Psoas muscle (tissue), 8 donors: Measurements from ENCODE around the gene DUSP7. TPM values are rescaled to one million over a fixed set of nuclear protein-coding genes. Genes with fewer than 3 reads are reported as not detected.
A peak's percentile ranks its signal among the peaks of the same experiment; 100 is the strongest.

Source experiments
- ATAC-seq, 4 donors: fragments of 200-7000 bp; cut with Tn5 transposase; one replicate each; pipeline ENCODE4 v1.9.1; 2020; ENCODE audit warnings: moderate library complexity in 3 of 4, mild to moderate bottlenecking in 2 of 4
- DNase-seq, 2 donors: peaks; one replicate each; pipeline ENCODE4 v3.0.0-alpha.2; 2020
- H3K27ac ChIP-seq: fragments of 200-600 bp; one replicate; pipeline ENCODE4 v1.8.0; 2022
- H3K27me3 ChIP-seq, 3 donors: fragments of 200-600 bp in 1 of 3; one replicate each; pipeline versions ENCODE4 v1.6.1 to v1.8.0; 2013 to 2022; ENCODE audit warnings: low read length in 2 of 3, mild to moderate bottlenecking in 2 of 3, moderate library complexity in 1 of 3; ENCODE audit not compliant: insufficient read depth in 3 of 3
- H3K36me3 ChIP-seq, 2 donors: fragments of 200-600 bp in 1 of 2; one replicate each; pipeline versions ENCODE4 v1.6.1 to v1.8.0; 2013 to 2022; ENCODE audit warnings: low read depth in 1 of 2, mild to moderate bottlenecking in 1 of 2, moderate library complexity in 1 of 2; ENCODE audit not compliant: insufficient read depth in 1 of 2
- H3K4me1 ChIP-seq: fragments of 200-600 bp; one replicate; pipeline ENCODE4 v1.8.0; 2022
- H3K4me3 ChIP-seq: fragments of 200-600 bp; one replicate; pipeline ENCODE4 v1.8.0; 2022; ENCODE audit warnings: mild to moderate bottlenecking
- H3K9me3 ChIP-seq: fragments of 200-600 bp; one replicate; pipeline ENCODE4 v1.8.0; 2022
- CTCF ChIP-seq: fragments of 200-600 bp; IDR thresholded peaks from one replicate; pipeline ENCODE4 v1.8.0; 2022; ENCODE audit warnings: antibody characterized with exemption
- WGBS, 3 donors: extraction: QIAGEN DNeasy Blood & Tissue Kit; methylation state at CpG; one replicate each; pipeline versions ENCODE4 v1.1.6 to v1.1.7; 2013; 5-methylcytosine and 5-hydroxymethylcytosine counted together
- intact Hi-C, 2 donors: fragments of 100-400 bp; cut with DNase I; formaldehyde crosslinking; loops; one replicate each; pipeline versions ENCODE4 v1.11.0 to v1.14.2; 2022
- polyA plus RNA-seq, 3 donors: library from polyadenylated mRNA; stranded (reverse); fragments of 200-250 nt; gene quantifications; one replicate each; pipeline ENCODE4 v1.2.3, GENCODE V29; 2013
- total RNA-seq, 4 donors: library from RNA; stranded (reverse); fragmentation: NEBNext Ultra II Directional in 2 of 4; extraction: Animal tissue kit (Norgen Biotek cat#: 25700) in 2 of 4; gene quantifications; one replicate each; pipeline versions ENCODE4 v1.2.1 to v1.2.4, GENCODE V29; 2021 to 2023
- donor health status: healthy with polysubstance abuse.
- donor health status: DM: no; HTN: no; CAD: no; lungs with moderate emphysema.
- donor health status: Bipolar disorder and iron deficiency.
- donor health status: healthy.
- donor health status: DM: yes; HTN: yes; CAD: no.
- donor health status: DM: no; HTN: no; CAD: no.
- donor health status: DM: no; HTN: no; CAD: no.
- donor health status: DM: yes; HTN: yes; CAD: no.

Gene DUSP7
- total and polyA plus RNA-seq, 7 donors: 7.4 to 31.9 (median 15.7) TPM

- WGBS, 3 donors: 95 to 97% (median 96%) methylated on average over 9 of the region's 9 CpGs
- Histone ChIP-seq H3K27ac (no peak overlapping the region), H3K4me1 (peaks cover 4% of the 10 kb centered on the region), H3K36me3 (no peaks in the 10 kb centered on the region), H3K27me3 (no peaks in the 10 kb centered on the region), H3K4me3 (no peak overlapping the region), H3K9me3 (no peaks in the 10 kb centered on the region)
- ATAC-seq (no peak), DNase-seq (peak; percentile 4 to 15)
- no peak for TF ChIP-seq CTCF
- intact Hi-C loops: no loop called here
Observed at GRCh38 chr3:52084216-52084945, 28.0 kb upstream of the DUSP7 start.

- intact Hi-C loops: no loop called here
- no peaks in the 10 kb centered on the region for H3K4me1 ChIP-seq
- TF ChIP-seq CTCF: no peak
- ATAC-seq (no peak), DNase-seq (peak; percentile 2 to 15)
- no peak overlapping the region for H3K4me3 ChIP-seq
- no peaks in the 10 kb centered on the region for H3K9me3 ChIP-seq
- no peaks in the 10 kb centered on the region for H3K36me3 ChIP-seq
- WGBS, 3 donors: 91 to 97% (median 91%) methylated on average over 5 of the region's 5 CpGs
- no peaks in the 10 kb centered on the region for H3K27me3 ChIP-seq
- no peak overlapping the region for H3K27ac ChIP-seq
Observed at GRCh38 chr3:52083556-52084087, 27.3 kb upstream of the DUSP7 start.

GRCh38 chr3:52082951-52083350 lies 26.6 kb upstream of the DUSP7 start:
- no peak for TF ChIP-seq CTCF
- H3K27me3 ChIP-seq: no peaks in the 10 kb centered on the region
- H3K27ac ChIP-seq: no peak overlapping the region
- H3K9me3 ChIP-seq: no peaks in the 10 kb centered on the region
- WGBS, 3 donors: 95 to 97% (median 96%) methylated on average over 8 of the region's 8 CpGs
- intact Hi-C loops: no loop called here
- ATAC-seq (no peak), DNase-seq (peak; percentile 7 to 40)
- H3K4me3 ChIP-seq: no peak overlapping the region
- no peaks in the 10 kb centered on the region for H3K36me3 ChIP-seq
- no peaks in the 10 kb centered on the region for H3K4me1 ChIP-seq

- Histone ChIP-seq H3K9me3 (no peaks in the 10 kb centered on the region), H3K4me1 (no peaks in the 10 kb centered on the region), H3K36me3 (no peaks in the 10 kb centered on the region), H3K27me3 (no peaks in the 10 kb centered on the region), H3K27ac (no peak overlapping the region), H3K4me3 (no peak overlapping the region)
- no peak for ATAC-seq
- intact Hi-C loops: loop anchor here in 1 of 2 donors (2.0 kb wide), 1 partner anchor 36 kb away; no protein-coding TSS in a partner anchor
- DNase-seq: peak in 1 of 2 donors; percentile 4
- 90 to 91% (median 91%) methylated on average over 21 of the region's 21 CpGs for WGBS, 3 donors
- no peak for TF ChIP-seq CTCF
Observed at GRCh38 chr3:52080830-52081719, 24.7 kb upstream of the DUSP7 start.
